Measurements from ENCODE around the gene MOAP1. TPM values are rescaled to one million over a fixed set of nuclear protein-coding genes. Genes with fewer than 3 reads are reported as not detected.

MOAP1 gene
- total and polyA plus RNA-seq, 2 of the 8 experiments (the other 6 are each of a cell fraction or from before 2014, with no cell fraction given): 18.3 to 20.1 TPM

DNA sequence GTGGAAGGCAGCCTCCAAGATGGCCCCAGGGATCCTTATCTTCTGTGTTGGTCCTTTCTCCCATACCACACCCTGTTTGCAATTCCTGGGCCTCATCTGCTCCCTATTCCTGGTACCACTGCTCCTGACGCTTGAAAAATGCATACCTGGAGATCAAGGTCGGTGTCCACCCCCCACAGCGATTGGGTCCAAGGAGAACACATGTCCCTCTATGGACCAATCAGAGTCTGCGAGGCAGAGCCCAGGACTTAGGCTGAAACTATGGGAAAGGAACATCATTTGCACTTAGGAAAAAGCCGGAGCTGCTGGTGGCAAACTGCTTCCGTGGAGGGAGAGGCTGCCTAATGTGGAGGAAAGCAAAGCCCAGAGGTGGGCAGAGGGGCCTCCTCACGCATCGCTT, 35.7 kb downstream of the MOAP1 start:
- H3K56ac ChIP-seq (replicated peaks; ENCODE audit: insufficient read length, low read depth, low read length): no peak overlapping the region
- ChIA-PET CTCF (ENCODE audit: partially characterized antibody) (interaction anchor here (1.2 kb wide), 2 partner anchors 31 to 35 kb away, joined by 4 read pairs; no protein-coding TSS in a partner anchor), POLR2A (ENCODE audit: partially characterized antibody) (no interaction called here)
- no peaks in the 10 kb centered on the region for H3K36me3 ChIP-seq (ENCODE audit: control insufficient read depth in 2 of 4, insufficient read depth in 4 of 4, low read length in 3 of 4)
- no peaks in the 10 kb centered on the region for H3K79me1 ChIP-seq (ENCODE audit: low read depth, low read length)
- no peak overlapping the region for H2BK5ac ChIP-seq (ENCODE audit: low read depth, low read length)
- DNase-seq (ENCODE audit: low read depth in 1 of 2, low spot score in 2 of 2) (no peak), FAIRE-seq (no peak)
- no peak overlapping the region for H3K27ac ChIP-seq (ENCODE audit: low read depth, low read length)
- H3K23ac ChIP-seq (ENCODE audit: insufficient read length): no peak overlapping the region
- H3K14ac ChIP-seq (ENCODE audit: insufficient read length): no peak overlapping the region
- H4K20me1 ChIP-seq (replicated peaks in 1 of 2; ENCODE audit: control insufficient read depth in 1 of 2, insufficient read depth in 2 of 2, low read length in 2 of 2): no peaks in the 10 kb centered on the region
- no peak overlapping the region for H2BK12ac ChIP-seq (ENCODE audit: low read depth, low read length)
- WGBS, 2 experiments (ENCODE audit: extremely low coverage in 1 of 2, insufficient coverage in 1 of 2, insufficient read length in 1 of 2, insufficient replicate concordance in 2 of 2, low coverage in 1 of 2, low lambda C conversion rate in 2 of 2, missing lambda C conversion rate in 1 of 2): 90% methylated on average over 8 of the region's 8 CpGs; no CpG with 5 or more reads in 1 of the 2 experiments
- no peak overlapping the region for H3K9ac ChIP-seq (replicated peaks in 1 of 4; ENCODE audit: extremely low read depth in 1 of 4, low read depth in 3 of 4, low read length in 3 of 4)
- H3K23me2 ChIP-seq (ENCODE audit: low read depth, low read length): no peaks in the 10 kb centered on the region
- no peak overlapping the region for H3K4ac ChIP-seq (replicated peaks; ENCODE audit: insufficient read length, low read depth, low read length)
- H3K9me3 ChIP-seq (ENCODE audit: insufficient read depth in 2 of 2, low read depth in 1 of 2, low read length in 1 of 2): no peaks in the 10 kb centered on the region
- no peak overlapping the region for H2BK15ac ChIP-seq (ENCODE audit: low read length)
- TF ChIP-seq TBP (IDR thresholded peaks at IDR 0.05; ENCODE audit: low read depth, low read length): no peak
- TF ChIP-seq, protein P1, sequence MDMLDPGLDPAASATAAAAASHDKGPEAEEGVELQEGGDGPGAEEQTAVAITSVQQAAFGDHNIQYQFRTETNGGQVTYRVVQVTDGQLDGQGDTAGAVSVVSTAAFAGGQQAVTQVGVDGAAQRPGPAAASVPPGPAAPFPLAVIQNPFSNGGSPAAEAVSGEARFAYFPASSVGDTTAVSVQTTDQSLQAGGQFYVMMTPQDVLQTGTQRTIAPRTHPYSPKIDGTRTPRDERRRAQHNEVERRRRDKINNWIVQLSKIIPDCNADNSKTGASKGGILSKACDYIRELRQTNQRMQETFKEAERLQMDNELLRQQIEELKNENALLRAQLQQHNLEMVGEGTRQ (IDR thresholded peaks at IDR 0.05; ENCODE audit: low read length): peak; percentile 29; the same call in 1 of the 2 replicates
- no peak overlapping the region for H3K18ac ChIP-seq (ENCODE audit: extremely low read depth, low read length)
- H3K4me3 ChIP-seq (ENCODE audit: extremely low read depth in 1 of 4, insufficient read depth in 2 of 4, low read depth in 3 of 4, low read length in 4 of 4): no peak overlapping the region
- H2AK5ac ChIP-seq (ENCODE audit: low read depth, low read length): no peak overlapping the region
- no peak overlapping the region for H3K4me2 ChIP-seq (ENCODE audit: insufficient read depth in 1 of 2, low read depth in 2 of 2, low read length in 2 of 2)
- no peaks in the 10 kb centered on the region; a peak in 1 of 7 replicates for H3K27me3 ChIP-seq (replicated peaks in 1 of 4; ENCODE audit: control insufficient read depth in 3 of 4, extremely low read depth in 1 of 4, insufficient read depth in 3 of 4, low read length in 3 of 4)
- no peak overlapping the region for H4K5ac ChIP-seq (ENCODE audit: insufficient read length, low read depth, low read length)
- H4K8ac ChIP-seq (ENCODE audit: extremely low read depth, insufficient read depth, low read length): peak overlapping the region; percentile 59
- H2AFZ ChIP-seq (ENCODE audit: low read length): peak overlapping the region; percentile 78; the same call in 1 of the 2 replicates
- H2BK20ac ChIP-seq (ENCODE audit: low read length): no peak overlapping the region
- no peak overlapping the region for H2BK120ac ChIP-seq (replicated peaks; ENCODE audit: low read depth, low read length)
- H3K79me2 ChIP-seq (ENCODE audit: control insufficient read depth in 1 of 2, insufficient read depth in 2 of 2, low read length in 2 of 2): no peaks in the 10 kb centered on the region
- 0 out of 7 replicates have a peak, but pooled peaks cover 0 to 3% (median 0%) of the 10 kb centered on the region in 4 experiments for H3K4me1 ChIP-seq (replicated peaks in 1 of 4; ENCODE audit: control insufficient read depth in 3 of 4, insufficient read depth in 4 of 4, low read length in 3 of 4)
- no peak overlapping the region for H4K91ac ChIP-seq (replicated peaks; ENCODE audit: insufficient read length, low read length)
